ENCODE data around the gene ZNF292.

GRCh38 chr6:87244380-87244779 is 89.0 kb downstream of the ZNF292 start:
- no peak for TF ChIP-seq CTCF (conservative IDR thresholded peaks at IDR 0.05)
- TF ChIP-seq EZH2 (IDR thresholded peaks at IDR 0.05; ENCODE audit: low read depth) = no peak

All from PC-9 (cell line).